ENCODE data around the gene POLE4.

Gene POLE4

GRCh38 chr2:74951211-74951754 is 7.2 kb upstream of the POLE4 start:
- H3K27me3 Mint-ChIP-seq (ENCODE audit: low read depth) = peaks cover 3% of the 10 kb centered on the region
- H3K36me3 Mint-ChIP-seq (ENCODE audit: low read depth) = peaks cover 50% of the 10 kb centered on the region
- no peak overlapping the region for H3K4me3 Mint-ChIP-seq

GRCh38 chr2:74952575-74952974 is 5.9 kb upstream of the POLE4 start:
- H3K4me1 Mint-ChIP-seq = no peaks in the 10 kb centered on the region
- no peak overlapping the region for H3K27ac Mint-ChIP-seq
- TF ChIP-seq, protein P1, sequence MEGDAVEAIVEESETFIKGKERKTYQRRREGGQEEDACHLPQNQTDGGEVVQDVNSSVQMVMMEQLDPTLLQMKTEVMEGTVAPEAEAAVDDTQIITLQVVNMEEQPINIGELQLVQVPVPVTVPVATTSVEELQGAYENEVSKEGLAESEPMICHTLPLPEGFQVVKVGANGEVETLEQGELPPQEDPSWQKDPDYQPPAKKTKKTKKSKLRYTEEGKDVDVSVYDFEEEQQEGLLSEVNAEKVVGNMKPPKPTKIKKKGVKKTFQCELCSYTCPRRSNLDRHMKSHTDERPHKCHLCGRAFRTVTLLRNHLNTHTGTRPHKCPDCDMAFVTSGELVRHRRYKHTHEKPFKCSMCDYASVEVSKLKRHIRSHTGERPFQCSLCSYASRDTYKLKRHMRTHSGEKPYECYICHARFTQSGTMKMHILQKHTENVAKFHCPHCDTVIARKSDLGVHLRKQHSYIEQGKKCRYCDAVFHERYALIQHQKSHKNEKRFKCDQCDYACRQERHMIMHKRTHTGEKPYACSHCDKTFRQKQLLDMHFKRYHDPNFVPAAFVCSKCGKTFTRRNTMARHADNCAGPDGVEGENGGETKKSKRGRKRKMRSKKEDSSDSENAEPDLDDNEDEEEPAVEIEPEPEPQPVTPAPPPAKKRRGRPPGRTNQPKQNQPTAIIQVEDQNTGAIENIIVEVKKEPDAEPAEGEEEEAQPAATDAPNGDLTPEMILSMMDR (IDR thresholded peaks at IDR 0.05; ENCODE audit: unreplicated experiment in 3 of 3) = no peak
- no peak overlapping the region for H3K4me3 Mint-ChIP-seq
- H3K9me3 Mint-ChIP-seq = peaks cover 46% of the 10 kb centered on the region
- peaks cover 50% of the 10 kb centered on the region for H3K36me3 Mint-ChIP-seq (ENCODE audit: low read depth)
- H3K27me3 Mint-ChIP-seq (ENCODE audit: low read depth) = peaks cover 3% of the 10 kb centered on the region

More at GRCh38 chr2:74951211-74951754, 7.2 kb upstream of the POLE4 start:
- TF ChIP-seq, protein P1 (IDR thresholded peaks at IDR 0.05; ENCODE audit: unreplicated experiment in 3 of 3) = no peak
- no peaks in the 10 kb centered on the region for H3K4me1 Mint-ChIP-seq
- peaks cover 48% of the 10 kb centered on the region for H3K9me3 Mint-ChIP-seq
- no peak overlapping the region for H3K27ac Mint-ChIP-seq

- H3K36me3 Mint-ChIP-seq (ENCODE audit: low read depth) = peaks cover 45% of the 10 kb centered on the region
- H3K27me3 Mint-ChIP-seq (ENCODE audit: low read depth) = no peaks in the 10 kb centered on the region
- H3K27ac Mint-ChIP-seq = no peak overlapping the region
- H3K9me3 Mint-ChIP-seq = peaks cover 42% of the 10 kb centered on the region
- H3K4me3 Mint-ChIP-seq = no peak overlapping the region
- H3K4me1 Mint-ChIP-seq = peaks cover 4% of the 10 kb centered on the region
- TF ChIP-seq, protein P1 (IDR thresholded peaks at IDR 0.05; ENCODE audit: unreplicated experiment in 3 of 3) = no peak
Measured at GRCh38 chr2:74953796-74954499, 4.5 kb upstream of the POLE4 start.

- H3K4me3 Mint-ChIP-seq = no peak overlapping the region
- TF ChIP-seq, protein P1 (IDR thresholded peaks at IDR 0.05; ENCODE audit: unreplicated experiment in 3 of 3) = no peak
- peaks cover 4% of the 10 kb centered on the region for H3K4me1 Mint-ChIP-seq
Measured at GRCh38 chr2:74954500-74954874, 4.0 kb upstream of the POLE4 start.

GRCh38 chr2:74957886-74958273 is 563 bp upstream of the POLE4 start:
- Mint-ChIP-seq H3K9me3 (peaks cover 38% of the 10 kb centered on the region), H3K4me1 (peaks cover 4% of the 10 kb centered on the region), H3K27ac (peak overlapping the region; percentile 52 to 78 (median 62)), H3K4me3 (peak overlapping the region; percentile 78 to 83 (median 79)), H3K27me3 (ENCODE audit: low read depth) (no peaks in the 10 kb centered on the region), H3K36me3 (ENCODE audit: low read depth) (peaks cover 53% of the 10 kb centered on the region)
- TF ChIP-seq, protein P1 (IDR thresholded peaks at IDR 0.05; ENCODE audit: unreplicated experiment in 3 of 3) = no peak

More at GRCh38 chr2:74954500-74954874, 4.0 kb upstream of the POLE4 start:
- Mint-ChIP-seq H3K36me3 (ENCODE audit: low read depth) (peaks cover 47% of the 10 kb centered on the region), H3K27ac (no peak overlapping the region), H3K9me3 (peaks cover 40% of the 10 kb centered on the region), H3K27me3 (ENCODE audit: low read depth) (no peaks in the 10 kb centered on the region)
